Measurements from ENCODE around the gene DNAAF9. TPM values are rescaled to one million over a fixed set of nuclear protein-coding genes. Genes with fewer than 3 reads are reported as not detected.

DNAAF9 gene
- total and polyA plus RNA-seq, 2 of the 8 experiments (the other 6 are each of a cell fraction or from before 2014, with no cell fraction given): 2.6 to 5.7 TPM

- CTCF ChIA-PET (ENCODE audit: partially characterized antibody): interaction anchor here (1.2 to 1.4 kb wide), 2 partner anchors 15 to 96 kb away, joined by 3 to 6 read pairs; no protein-coding TSS in a partner anchor
- no peak for TF ChIP-seq FOSL1 (IDR thresholded peaks at IDR 0.05; ENCODE audit: insufficient read depth, low read depth, low read length)
- no peak for TF ChIP-seq BRCA1 (IDR thresholded peaks at IDR 0.05; ENCODE audit: low read depth, low read length)
- TF ChIP-seq PHF8 (conservative IDR thresholded peaks at IDR 0.05; ENCODE audit: low read depth, low read length): no peak
- no peak for TF ChIP-seq RFX5 (IDR thresholded peaks at IDR 0.05; ENCODE audit: borderline replicate concordance, low read depth, low read length)
- no peak for TF ChIP-seq BACH1 (IDR thresholded peaks at IDR 0.05; ENCODE audit: low read length)
- TF ChIP-seq E2F6 (IDR thresholded peaks at IDR 0.05): no peak
- TF ChIP-seq YY1 (IDR thresholded peaks at IDR 0.05; ENCODE audit: low read depth, low read length): no peak
- TF ChIP-seq HDAC6 (IDR thresholded peaks at IDR 0.05; ENCODE audit: low read depth, low read length): no peak
- TF ChIP-seq TBP (IDR thresholded peaks at IDR 0.05; ENCODE audit: low read depth, low read length): no peak
- TF ChIP-seq POLR2AphosphoS5 (IDR thresholded peaks at IDR 0.05; ENCODE audit: low read depth, low read length): no peak
- Histone ChIP-seq H3K4me1 (replicated peaks in 1 of 4; ENCODE audit: control insufficient read depth in 3 of 4, insufficient read depth in 4 of 4, low read length in 3 of 4) (peaks cover 0 to 2% (median under 1%) of the 10 kb centered on the region in 4 experiments; a peak in 1 of 7 replicates), H3K79me2 (ENCODE audit: control insufficient read depth in 1 of 2, insufficient read depth in 2 of 2, low read length in 2 of 2) (no peaks in the 10 kb centered on the region), H2BK15ac (ENCODE audit: low read length) (no peak overlapping the region), H4K91ac (replicated peaks; ENCODE audit: insufficient read length, low read length) (no peak overlapping the region), H3K9ac (replicated peaks in 1 of 4; ENCODE audit: extremely low read depth in 1 of 4, low read depth in 3 of 4, low read length in 3 of 4) (no peak overlapping the region), H3K14ac (ENCODE audit: insufficient read length) (no peak overlapping the region), H2BK5ac (ENCODE audit: low read depth, low read length) (no peak overlapping the region), H3K4me3 (ENCODE audit: extremely low read depth in 1 of 4, insufficient read depth in 2 of 4, low read depth in 3 of 4, low read length in 4 of 4) (no peak overlapping the region), H3K27me3 (replicated peaks in 1 of 4; ENCODE audit: control insufficient read depth in 3 of 4, extremely low read depth in 1 of 4, insufficient read depth in 3 of 4, low read length in 3 of 4) (0 out of 7 replicates have a peak, but pooled peaks cover 0 to 3% (median 0%) of the 10 kb centered on the region in 4 experiments), H3K23me2 (ENCODE audit: low read depth, low read length) (no peaks in the 10 kb centered on the region), H2AFZ (ENCODE audit: low read length) (no peak overlapping the region), H2BK20ac (ENCODE audit: low read length) (no peak overlapping the region), H3K36me3 (ENCODE audit: control insufficient read depth in 2 of 4, insufficient read depth in 4 of 4, low read length in 3 of 4) (no peaks in the 10 kb centered on the region), H2BK12ac (ENCODE audit: low read depth, low read length) (no peak overlapping the region), H2BK120ac (replicated peaks; ENCODE audit: low read depth, low read length) (no peak overlapping the region), H4K20me1 (replicated peaks in 1 of 2; ENCODE audit: control insufficient read depth in 1 of 2, insufficient read depth in 2 of 2, low read length in 2 of 2) (no peaks in the 10 kb centered on the region), H3K18ac (ENCODE audit: extremely low read depth, low read length) (no peak overlapping the region), H4K8ac (ENCODE audit: extremely low read depth, insufficient read depth, low read length) (no peak overlapping the region), H3K79me1 (ENCODE audit: low read depth, low read length) (no peaks in the 10 kb centered on the region), H4K5ac (ENCODE audit: insufficient read length, low read depth, low read length) (no peak overlapping the region), H3K27ac (ENCODE audit: low read depth, low read length) (no peak overlapping the region), H3K4me2 (ENCODE audit: insufficient read depth in 1 of 2, low read depth in 2 of 2, low read length in 2 of 2) (no peak overlapping the region), H3K4ac (replicated peaks; ENCODE audit: insufficient read length, low read depth, low read length) (no peak overlapping the region), H3K23ac (ENCODE audit: insufficient read length) (no peak overlapping the region), H3K9me3 (ENCODE audit: insufficient read depth in 2 of 2, low read depth in 1 of 2, low read length in 1 of 2) (no peaks in the 10 kb centered on the region), H2AK5ac (ENCODE audit: low read depth, low read length) (no peak overlapping the region), H3K56ac (replicated peaks; ENCODE audit: insufficient read length, low read depth, low read length) (no peak overlapping the region)
- POLR2A ChIA-PET (ENCODE audit: partially characterized antibody): no interaction called here
- no peak for DNase-seq (ENCODE audit: low read depth in 1 of 2, low spot score in 2 of 2)
- FAIRE-seq: no peak
- WGBS, 2 experiments (ENCODE audit: extremely low coverage in 1 of 2, insufficient coverage in 1 of 2, insufficient read length in 1 of 2, insufficient replicate concordance in 2 of 2, low coverage in 1 of 2, low lambda C conversion rate in 2 of 2, missing lambda C conversion rate in 1 of 2): 77% methylated on average over 5 of the region's 5 CpGs; no CpG with 5 or more reads in 1 of the 2 experiments
Measured at GRCh38 chr20:3454831-3455230, 47.4 kb upstream of the DNAAF9 start.
